K562 (cell line): ENCODE data around the gene CTBP2. TPM values are rescaled to one million over a fixed set of nuclear protein-coding genes. Genes with fewer than 3 reads are reported as not detected.

Experiments
- ATAC-seq: fragments of 200-7000 bp; cut with Tn5 transposase; 3 replicates; pipeline ENCODE4 v1.9.1; 2020; ENCODE audit warnings: moderate library complexity
- BruUV-seq: library from RNA; stranded (reverse); fragments of 400-500 nt; replicated peaks from 2 replicates; lab custom pipeline; 2021; lab: Mats Ljungman, UMichigan
- CTCF ChIA-PET: fragments of 300-600 bp; formaldehyde crosslinking; extraction: SDS; loops from one replicate; lab custom pipeline; 2021; ENCODE audit warnings: low intra/inter-chr PET ratio; lab: Yijun Ruan, JAX
- POLR2A ChIA-PET: fragments of 300-600, 350-650 bp; sonication (Branson Sonifier 250); formaldehyde crosslinking; extraction: SDS; loops from one replicate; lab custom pipeline; 2021; ENCODE audit warnings: antibody characterized with exemption, inconsistent platforms; lab: Yijun Ruan, JAX
- DNase-seq, 4 experiments: peaks; one replicate each; pipeline versions ENCODE4 v3.0.0 to v3.0.0-alpha.2; 2011 to 2018; ENCODE audit warnings: low spot score in 3 of 4, mixed read lengths in 3 of 4; ENCODE audit errors: extremely low read depth in 1 of 4
- FAIRE-seq: peaks from 2 replicates; lab custom pipeline; 2011; peaks lifted over from hg19 to GRCh38; lab: Jason Lieb, UNC
- H2AFZ ChIP-seq: 2 replicates; pipeline ENCODE4 v1.6.0; 2011; ENCODE audit warnings: low read depth, low read length, control low read depth, inconsistent platforms
- H3K27ac ChIP-seq: fragments of 200-600 bp; 3 replicates; pipeline ENCODE4 v1.8.0; 2011; ENCODE audit warnings: low read depth, mild to moderate bottlenecking, control low read depth, inconsistent platforms, low read length, moderate library complexity, mixed read lengths; ENCODE audit errors: extremely low read depth
- H3K27me3 ChIP-seq, 2 experiments: fragments of 300-600 bp in 1 of 2; 2 replicates in 1 of 2; 3 replicates in 1 of 2; pipeline versions ENCODE4 v1.6.0 to v1.8.0; 2011; ENCODE audit warnings: inconsistent platforms in 2 of 2, low read length in 2 of 2, mild to moderate bottlenecking in 1 of 2, mixed read lengths in 1 of 2, moderate library complexity in 1 of 2; ENCODE audit not compliant: control insufficient read depth in 2 of 2, insufficient read depth in 2 of 2
- H3K36me3 ChIP-seq: fragments of 300-600 bp; 3 replicates; pipeline ENCODE4 v1.8.0; 2011; ENCODE audit warnings: mild to moderate bottlenecking, low read length, inconsistent platforms; ENCODE audit not compliant: control insufficient read depth, insufficient read depth
- H3K4me1 ChIP-seq, 2 experiments: fragments of 200-600 bp in 1 of 2; replicated peaks in 1 of 2; 2 replicates in 1 of 2; 3 replicates in 1 of 2; pipeline versions ENCODE4 v1.5.1 to v1.8.0; 2011; ENCODE audit warnings: inconsistent platforms in 2 of 2, low read length in 2 of 2, mild to moderate bottlenecking in 1 of 2, mixed read lengths in 1 of 2, moderate library complexity in 1 of 2; ENCODE audit not compliant: control insufficient read depth in 2 of 2, insufficient read depth in 2 of 2
- H3K4me2 ChIP-seq: 2 replicates; pipeline ENCODE4 v1.6.1; 2011; ENCODE audit warnings: low read length, control low read depth, inconsistent platforms, mixed read lengths; ENCODE audit not compliant: insufficient read depth
- H3K4me3 ChIP-seq: fragments of 200-600 bp; sonication (generic), shearing (Covaris generic); 2 replicates; pipeline ENCODE4 v1.5.1; 2016; ENCODE audit warnings: control low read depth, inconsistent platforms
- H3K79me2 ChIP-seq: fragments of 200-600 bp; 3 replicates; pipeline ENCODE4 v1.8.0; 2011; ENCODE audit warnings: low read length, inconsistent platforms; ENCODE audit not compliant: control insufficient read depth, insufficient read depth
- H3K9ac ChIP-seq, 2 experiments: 2 replicates each; pipeline versions ENCODE4 v1.6.0 to v1.6.1; 2011; ENCODE audit warnings: low read depth in 2 of 2, low read length in 2 of 2, control low read depth in 1 of 2, inconsistent platforms in 1 of 2, mild to moderate bottlenecking in 1 of 2, mixed read lengths in 1 of 2; ENCODE audit not compliant: insufficient read depth in 1 of 2
- H3K9me1 ChIP-seq: one replicate; pipeline ENCODE4 v1.6.0; 2011; ENCODE audit warnings: inconsistent platforms, mild to moderate bottlenecking, low read length, moderate library complexity; ENCODE audit not compliant: control insufficient read depth, insufficient read depth
- H3K9me3 ChIP-seq: replicated peaks from 2 replicates; pipeline ENCODE4 v1.5.1; 2011; ENCODE audit warnings: low read depth, low read length, inconsistent platforms; ENCODE audit not compliant: control insufficient read depth, insufficient read depth
- H4K20me1 ChIP-seq: replicated peaks from 2 replicates; pipeline ENCODE4 v1.6.1; 2011; ENCODE audit warnings: low read length, inconsistent platforms, mixed read lengths; ENCODE audit not compliant: control insufficient read depth, insufficient read depth
- BMI1 ChIP-seq: fragments of 150-350 bp; IDR thresholded peaks from 2 replicates; pipeline ENCODE4 v1.6.1; 2014; ENCODE audit warnings: low read length
- CBX1 ChIP-seq: sonication (generic); IDR thresholded peaks from 2 replicates; pipeline ENCODE4 v1.6.1; 2016; ENCODE audit warnings: antibody characterized with exemption, low read depth, mild to moderate bottlenecking
- CBX2 ChIP-seq: fragments of 200-600 bp; sonication (generic); IDR thresholded peaks from one replicate; pipeline ENCODE4 v1.6.1; 2012; ENCODE audit warnings: mild to moderate bottlenecking, low read length, inconsistent platforms; ENCODE audit not compliant: insufficient read depth, poor library complexity, severe bottlenecking
- POLR2H ChIP-seq: IDR thresholded peaks from 2 replicates; pipeline ENCODE4 v1.6.1; 2016; ENCODE audit warnings: missing genetic modification characterization, low read depth, mild to moderate bottlenecking, control low read depth, missing compliant biosample characterization, moderate library complexity
- RREB1 ChIP-seq: fragments of 250-450 bp; sonication (Bioruptor Pico); IDR thresholded peaks from 2 replicates; pipeline ENCODE4 v1.4.0; 2020
- ZC3H4 ChIP-seq: sonication (generic); formaldehyde crosslinking; IDR thresholded peaks from 2 replicates; pipeline ENCODE4 v1.9.0; 2021; ENCODE audit warnings: missing genetic modification reagents, borderline replicate concordance
- WGBS: fragments of 100-300 bp; shearing (Covaris generic); methylation state at CpG from one replicate; pipeline ENCODE4 v1.1.6; 2016; ENCODE audit warnings: low coverage, mixed read lengths; ENCODE audit not compliant: insufficient coverage; ENCODE audit errors: missing lambda C conversion rate; 5-methylcytosine and 5-hydroxymethylcytosine counted together
- in situ Hi-C: fragments of 300-500 bp; cut with MboI; formaldehyde crosslinking; loops from 4 replicates; pipeline ENCODE4 v1.15.0; 2018; ENCODE audit warnings: inconsistent platforms, mixed read lengths
- intact Hi-C: fragments of 100-400 bp; cut with micrococcal nuclease; formaldehyde crosslinking; loops from 2 replicates; pipeline ENCODE4 v1.14.2; 2022
- polyA plus RNA-seq, 8 experiments: library from polyadenylated mRNA; depleted of rRNA in 4 of 8; stranded (reverse) in 5 of 8; unstranded in 3 of 8; fragments of >200 nt; fragmentation: Nextera tagmentation in 2 of 8; fragmentation: Illumina TruSeq in 1 of 8; extraction: Ambion mirVana in 2 of 8; extraction: Trizol in 1 of 8; gene quantifications; 2 replicates each; pipeline versions ENCODE4 v1.2.1 to v1.2.3, GENCODE V29; 2011 to 2014; ENCODE audit warnings: inconsistent platforms in 1 of 8, missing spikeins in 1 of 8
- total RNA-seq, 7 experiments: library from RNA; depleted of rRNA in 6 of 7; stranded (reverse); fragments of >200 nt in 6 of 7; fragmentation: Illumina TruSeq in 2 of 7; extraction: Trizol in 2 of 7; gene quantifications; 2 replicates each; pipeline versions ENCODE4 v1.2.1 to v1.2.3, GENCODE V29; 2011 to 2021; ENCODE audit warnings: low replicate concordance in 1 of 7

The CTBP2 gene
- total and polyA plus RNA-seq, 9 of the 15 experiments (the other 6 are each of a cell fraction or from before 2014, with no cell fraction given) = 1.3 to 8.8 (median 5.1) TPM

DNA sequence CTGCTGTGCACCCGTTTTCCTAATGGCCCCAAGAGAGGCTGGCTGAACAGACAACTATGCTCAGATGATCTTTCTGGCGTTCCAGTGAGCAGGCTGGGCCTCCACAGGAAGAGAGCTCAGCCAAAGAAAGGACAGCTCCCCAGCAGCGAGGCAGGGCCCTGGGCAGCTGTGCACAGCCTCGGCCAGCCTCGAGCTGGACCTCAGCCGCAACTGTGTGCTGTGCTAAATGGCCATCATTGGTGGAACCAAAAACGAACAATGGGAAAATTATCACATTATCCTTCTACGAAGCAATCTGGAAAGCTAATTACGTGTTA, 97.5 kb downstream of the CTBP2 start:
- FAIRE-seq (no peak), ATAC-seq (no peak), DNase-seq (no peak)
- ChIA-PET CTCF (no interaction called here), POLR2A (no interaction called here)
- H3K9me3 ChIP-seq = no peaks in the 10 kb centered on the region
- no peak overlapping the region for H3K4me3 ChIP-seq
- H3K36me3 ChIP-seq = peaks cover 24% of the 10 kb centered on the region; the same call in 1 of the 3 replicates
- no peak overlapping the region for H3K9ac ChIP-seq
- in situ Hi-C loops (no loop called here), intact Hi-C loops (no loop called here)
- no peaks in the 10 kb centered on the region for H3K27me3 ChIP-seq
- no TSS peak for BruUV-seq
- no peak overlapping the region for H3K4me2 ChIP-seq
- no peak overlapping the region for H3K27ac ChIP-seq
- peaks cover 22% of the 10 kb centered on the region for H4K20me1 ChIP-seq
- WGBS = 94% methylated on average over 8 of the region's 9 CpGs
- no peak for TF ChIP-seq POLR2H
- no peaks in the 10 kb centered on the region for H3K9me1 ChIP-seq
- H3K4me1 ChIP-seq = peaks cover 0 to 15% of the 10 kb centered on the region in 2 experiments; a peak in 2 of 5 replicates
- peaks cover 62% of the 10 kb centered on the region for H3K79me2 ChIP-seq
- H2AFZ ChIP-seq = no peak overlapping the region

GRCh38 chr10:125062227-125062913, 98.0 kb downstream of the CTBP2 start:
- Histone ChIP-seq H3K4me2 (no peak overlapping the region), H3K27me3 (no peaks in the 10 kb centered on the region), H3K4me1 (peaks cover 5 to 18% of the 10 kb centered on the region in 2 experiments; a peak in 4 of 5 replicates), H3K9me1 (no peaks in the 10 kb centered on the region), H3K9me3 (no peaks in the 10 kb centered on the region), H3K27ac (no peak overlapping the region), H3K79me2 (peaks cover 63% of the 10 kb centered on the region), H2AFZ (no peak overlapping the region), H3K9ac (no peak overlapping the region), H3K4me3 (no peak overlapping the region), H4K20me1 (peaks cover 22% of the 10 kb centered on the region), H3K36me3 (peaks cover 24% of the 10 kb centered on the region; the same call in 1 of the 3 replicates)
- in situ Hi-C loops (no loop called here), intact Hi-C loops (no loop called here)
- CTCF ChIA-PET = interaction anchor here (0.5 kb wide), 1 partner anchor 194 kb away, joined by 3 read pairs; no protein-coding TSS in a partner anchor
- 91% methylated on average over 13 of the region's 18 CpGs for WGBS
- FAIRE-seq = no peak
- no TSS peak for BruUV-seq
- ATAC-seq = no peak
- no peak for DNase-seq
- POLR2A ChIA-PET = no interaction called here
- TF ChIP-seq CBX2 = no peak
- no peak for TF ChIP-seq BMI1
- no peak for TF ChIP-seq RREB1 (CRISPR knock-in tag)
- no peak for TF ChIP-seq CBX1
- no peak for TF ChIP-seq ZC3H4 (CRISPR knock-in tag)
